Esophagus muscularis mucosa (tissue), 4 donors: Measurements from ENCODE around the gene DNAJC21.

Experiments
- EP300 ChIP-seq: sonication (generic); formaldehyde crosslinking; IDR thresholded peaks from one replicate; pipeline ENCODE4 v1.6.1; 2017; ENCODE audit warnings: antibody characterized with exemption
- POLR2AphosphoS5 ChIP-seq, 2 donors: sonication (generic); formaldehyde crosslinking; IDR thresholded peaks; one replicate each; pipeline ENCODE4 v1.6.1; 2017; ENCODE audit warnings: antibody characterized with exemption in 2 of 2
- TF ChIP-seq, protein P1 (sequence below), 3 experiments: fragments of 200-600 bp in 2 of 3; fragments of 450-650 bp in 1 of 3; sonication (generic) in 2 of 3; IDR thresholded peaks; one replicate each; pipeline ENCODE4 v1.5.1; 2017 to 2019; ENCODE audit warnings: antibody characterized with exemption in 3 of 3, mild to moderate bottlenecking in 2 of 3, moderate library complexity in 1 of 3

- TF ChIP-seq POLR2AphosphoS5 (IDR thresholded peaks at IDR 0.05), result no peak
- TF ChIP-seq, protein P1, sequence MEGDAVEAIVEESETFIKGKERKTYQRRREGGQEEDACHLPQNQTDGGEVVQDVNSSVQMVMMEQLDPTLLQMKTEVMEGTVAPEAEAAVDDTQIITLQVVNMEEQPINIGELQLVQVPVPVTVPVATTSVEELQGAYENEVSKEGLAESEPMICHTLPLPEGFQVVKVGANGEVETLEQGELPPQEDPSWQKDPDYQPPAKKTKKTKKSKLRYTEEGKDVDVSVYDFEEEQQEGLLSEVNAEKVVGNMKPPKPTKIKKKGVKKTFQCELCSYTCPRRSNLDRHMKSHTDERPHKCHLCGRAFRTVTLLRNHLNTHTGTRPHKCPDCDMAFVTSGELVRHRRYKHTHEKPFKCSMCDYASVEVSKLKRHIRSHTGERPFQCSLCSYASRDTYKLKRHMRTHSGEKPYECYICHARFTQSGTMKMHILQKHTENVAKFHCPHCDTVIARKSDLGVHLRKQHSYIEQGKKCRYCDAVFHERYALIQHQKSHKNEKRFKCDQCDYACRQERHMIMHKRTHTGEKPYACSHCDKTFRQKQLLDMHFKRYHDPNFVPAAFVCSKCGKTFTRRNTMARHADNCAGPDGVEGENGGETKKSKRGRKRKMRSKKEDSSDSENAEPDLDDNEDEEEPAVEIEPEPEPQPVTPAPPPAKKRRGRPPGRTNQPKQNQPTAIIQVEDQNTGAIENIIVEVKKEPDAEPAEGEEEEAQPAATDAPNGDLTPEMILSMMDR (IDR thresholded peaks at IDR 0.05), result no peak
- TF ChIP-seq EP300, result no peak
Observed at GRCh38 chr5:34941936-34942335, 12.6 kb downstream of the DNAJC21 start.
